HG03064 (cell line): Measurements from ENCODE around the gene LCE5A.
"Not testable (repeated sequence)": the region's sequence is repeated elsewhere in the genome, so short reads cannot be mapped to it uniquely, and the experiment has no call there.

Source experiments
- ATAC-seq: cut with Tn5 transposase; IDR thresholded peaks from one replicate; pipeline ENCODE4 v1.9.1; 2021; ENCODE audit warnings: low read depth; ENCODE audit not compliant: unreplicated experiment

LCE5A gene, protein sequence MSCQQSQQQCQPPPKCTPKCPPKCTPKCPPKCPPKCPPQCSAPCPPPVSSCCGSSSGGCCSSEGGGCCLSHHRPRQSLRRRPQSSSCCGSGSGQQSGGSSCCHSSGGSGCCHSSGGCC

GRCh38 chr1:152510503-152510902 lies at the start of gene LCE5A:
TSS of gene LCE5A (plus strand) at chr1:152510803. CDS start at chr1:152511535, 732 bp downstream.
- no peak for ATAC-seq

DNA sequence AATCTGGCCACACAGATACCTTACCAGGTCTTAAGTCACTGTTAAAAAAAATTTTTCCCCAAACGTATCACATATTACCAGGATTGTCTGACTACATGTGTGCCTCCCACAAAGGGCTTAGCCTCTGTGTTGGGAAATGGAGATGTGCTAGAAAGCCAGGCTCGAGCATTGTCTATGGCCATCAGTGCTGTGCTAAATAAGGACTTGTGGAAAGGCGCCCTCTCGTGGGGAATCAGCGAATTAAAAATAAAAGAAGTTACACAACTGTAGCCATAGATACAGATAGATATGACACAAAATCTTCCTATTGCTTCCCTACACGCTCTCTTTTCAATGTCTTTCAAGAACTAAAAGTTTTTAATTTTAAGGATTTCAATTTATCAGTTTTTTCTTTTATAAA lies 49.1 kb upstream of the LCE5A start:
- no peak for ATAC-seq

DNA sequence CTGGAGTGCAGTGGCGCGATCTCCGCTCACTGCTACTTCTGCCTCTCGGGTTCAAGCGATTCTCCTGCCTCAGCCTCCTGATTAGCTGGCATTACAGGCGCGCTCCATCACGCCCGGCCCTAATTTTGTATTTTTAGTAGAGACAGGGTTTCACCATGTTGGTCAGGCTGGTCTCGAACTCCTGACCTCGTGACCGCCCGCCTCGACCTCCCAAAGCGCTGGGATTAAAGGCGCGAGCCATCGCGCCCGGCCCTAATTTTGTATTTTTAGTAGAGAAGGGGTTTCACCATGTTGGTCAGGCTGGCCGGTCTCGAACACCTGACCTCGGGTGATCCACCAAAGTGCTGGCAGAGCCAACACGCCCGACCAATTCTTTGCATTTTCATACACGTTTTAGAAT lies 48.0 kb upstream of the LCE5A start:
- ATAC-seq: no peak

GRCh38 chr1:152466217-152466616 lies 44.4 kb upstream of the LCE5A start:
- ATAC-seq: no peak

- no peak for ATAC-seq
Observed at GRCh38 chr1:152473887-152474537, 36.6 kb upstream of the LCE5A start.

- no peak for ATAC-seq
Observed at GRCh38 chr1:152479792-152480595, 30.6 kb upstream of the LCE5A start.

- no peak for ATAC-seq
Observed at GRCh38 chr1:152481869-152482664, 28.5 kb upstream of the LCE5A start.

DNA sequence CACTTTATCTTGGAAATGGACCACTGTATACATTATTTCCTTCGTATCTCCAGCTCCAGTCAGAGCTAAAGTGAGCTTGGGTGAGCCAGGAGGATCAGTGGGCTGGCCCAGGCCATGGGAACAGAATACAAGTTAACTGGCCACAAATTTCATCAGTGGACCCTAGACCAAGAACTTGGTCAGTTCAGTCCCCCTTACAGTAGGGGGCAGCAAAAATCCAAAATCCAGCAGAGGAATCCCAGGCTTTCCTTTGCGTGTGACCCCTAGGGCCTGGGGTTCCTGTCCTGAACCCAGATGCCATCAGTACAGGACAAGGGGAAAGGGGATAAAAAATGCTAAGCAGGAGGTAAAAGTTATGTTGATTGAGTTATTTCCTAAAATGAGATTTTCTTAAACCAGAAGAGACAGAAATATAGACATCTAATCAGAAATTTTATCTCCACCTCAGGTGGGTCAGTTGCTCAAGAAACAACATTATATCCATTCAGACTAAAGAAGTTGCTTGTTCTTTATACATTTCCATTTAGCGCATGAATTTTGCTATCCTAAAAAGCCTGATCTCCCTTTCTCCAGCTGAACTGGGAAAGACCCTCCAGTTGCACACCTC lies 24.1 kb upstream of the LCE5A start:
- no peak for ATAC-seq

GRCh38 chr1:152487871-152488270 lies 22.7 kb upstream of the LCE5A start:
- ATAC-seq: no peak

GRCh38 chr1:152491537-152491936 lies 19.1 kb upstream of the LCE5A start:
- ATAC-seq: not testable (repeated sequence)

GRCh38 chr1:152495066-152495675 lies 15.4 kb upstream of the LCE5A start:
- no peak for ATAC-seq

DNA sequence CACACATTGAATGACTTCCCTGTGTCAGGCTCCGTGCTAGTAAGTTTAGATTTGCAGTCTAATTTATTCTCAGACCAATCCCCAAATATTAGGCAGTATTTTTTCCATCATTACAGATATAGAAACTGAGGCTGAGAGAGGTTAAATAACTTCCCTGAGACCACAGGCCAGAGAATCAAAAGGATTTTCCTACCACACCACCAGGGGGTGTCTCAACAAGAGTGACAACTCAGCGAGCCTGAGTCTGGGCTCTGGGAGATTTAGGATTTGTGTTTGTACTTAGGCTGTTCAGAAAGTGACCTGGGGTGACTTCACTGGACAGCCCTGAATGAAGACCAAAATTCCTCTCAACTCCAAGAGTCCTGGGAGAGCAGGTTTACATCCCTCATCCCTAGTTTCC lies 13.3 kb upstream of the LCE5A start:
- no peak for ATAC-seq

GRCh38 chr1:152501704-152502103 lies 8.9 kb upstream of the LCE5A start:
- ATAC-seq: no peak

DNA sequence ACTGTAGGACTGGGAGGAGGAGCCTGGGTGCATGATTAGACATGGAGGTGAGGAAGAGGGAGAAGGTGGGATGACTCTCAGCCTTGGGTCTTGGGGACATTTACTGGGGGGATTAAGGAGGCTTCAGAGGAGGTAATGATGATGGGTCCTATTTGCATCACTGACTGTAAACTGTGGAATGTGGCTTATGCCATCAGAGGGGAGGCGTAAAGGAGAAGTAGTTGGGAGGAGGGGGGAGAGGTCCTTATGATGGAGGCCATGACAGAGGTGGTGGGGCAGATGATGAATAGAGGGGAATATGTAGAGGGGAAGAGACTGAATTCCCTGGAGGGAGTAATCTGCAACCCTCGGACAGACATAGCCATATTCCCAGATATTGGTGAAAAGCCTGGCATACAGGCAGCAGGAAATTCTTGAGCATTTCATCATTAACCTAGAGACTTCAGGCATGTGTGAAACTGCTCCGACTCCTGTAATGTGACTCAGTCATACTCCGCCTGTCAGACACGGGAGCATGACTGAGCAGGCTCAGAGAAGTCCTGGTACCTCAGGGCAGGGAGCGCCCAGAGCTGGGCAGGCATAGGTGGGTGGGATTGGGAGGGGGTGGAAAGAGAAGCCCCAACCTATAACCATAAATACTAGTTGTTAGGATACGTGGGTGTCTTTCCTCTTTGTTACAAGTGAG lies 8.0 kb upstream of the LCE5A start:
- no peak for ATAC-seq

DNA sequence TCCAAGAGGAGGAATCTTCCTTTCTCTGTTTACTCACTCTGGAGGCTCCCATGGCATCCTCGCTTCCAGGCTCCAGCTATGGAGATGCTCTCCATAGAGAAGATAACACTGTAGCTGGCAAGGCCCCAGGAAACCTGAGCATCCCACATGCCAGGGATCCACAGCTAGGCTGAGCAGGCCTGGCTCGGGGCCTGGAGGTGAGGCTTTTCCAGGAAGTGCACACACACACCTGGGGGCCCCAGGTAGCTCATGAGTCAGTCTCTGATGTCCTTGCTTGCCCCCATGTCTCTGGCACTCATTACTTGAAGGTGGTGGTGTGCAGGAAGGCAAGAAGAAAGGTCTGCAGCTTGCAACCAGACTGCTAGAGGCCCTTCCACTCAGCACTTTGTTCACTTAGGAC lies 5.5 kb upstream of the LCE5A start:
- ATAC-seq: no peak

DNA sequence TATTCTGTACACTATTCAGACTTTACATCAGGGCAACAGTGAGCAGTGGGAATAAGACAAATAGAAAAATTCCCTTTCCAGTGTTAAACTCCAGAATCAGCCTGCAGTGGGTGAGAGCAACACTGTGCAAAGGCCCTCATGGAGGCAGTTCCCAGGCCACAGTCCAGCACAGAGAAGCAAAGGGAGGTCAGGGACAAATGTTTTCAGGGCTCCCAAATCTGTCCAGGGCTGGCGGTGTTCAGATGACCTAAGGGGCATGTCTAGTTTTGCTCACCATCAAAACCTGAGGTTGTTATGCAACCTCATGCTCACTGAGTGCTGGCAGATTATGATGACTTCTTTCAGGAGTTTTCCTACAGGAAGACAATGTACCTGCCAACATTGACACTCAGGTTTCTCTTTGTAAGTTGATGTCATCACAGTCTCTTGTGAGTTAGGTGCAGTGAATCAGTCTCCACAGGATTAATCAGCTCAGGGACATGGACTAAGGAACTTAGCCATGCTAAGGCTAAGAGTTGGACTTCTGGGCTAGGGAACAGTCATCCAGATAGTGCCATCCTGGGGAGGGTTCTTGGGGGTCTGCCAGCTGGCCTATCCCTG lies 3.6 kb upstream of the LCE5A start:
- ATAC-seq: no peak

- ATAC-seq: no peak
Observed at GRCh38 chr1:152511596-152511995, 993 bp downstream of the LCE5A start.

GRCh38 chr1:152513081-152513480 lies 2.5 kb downstream of the LCE5A start:
- no peak for ATAC-seq

DNA sequence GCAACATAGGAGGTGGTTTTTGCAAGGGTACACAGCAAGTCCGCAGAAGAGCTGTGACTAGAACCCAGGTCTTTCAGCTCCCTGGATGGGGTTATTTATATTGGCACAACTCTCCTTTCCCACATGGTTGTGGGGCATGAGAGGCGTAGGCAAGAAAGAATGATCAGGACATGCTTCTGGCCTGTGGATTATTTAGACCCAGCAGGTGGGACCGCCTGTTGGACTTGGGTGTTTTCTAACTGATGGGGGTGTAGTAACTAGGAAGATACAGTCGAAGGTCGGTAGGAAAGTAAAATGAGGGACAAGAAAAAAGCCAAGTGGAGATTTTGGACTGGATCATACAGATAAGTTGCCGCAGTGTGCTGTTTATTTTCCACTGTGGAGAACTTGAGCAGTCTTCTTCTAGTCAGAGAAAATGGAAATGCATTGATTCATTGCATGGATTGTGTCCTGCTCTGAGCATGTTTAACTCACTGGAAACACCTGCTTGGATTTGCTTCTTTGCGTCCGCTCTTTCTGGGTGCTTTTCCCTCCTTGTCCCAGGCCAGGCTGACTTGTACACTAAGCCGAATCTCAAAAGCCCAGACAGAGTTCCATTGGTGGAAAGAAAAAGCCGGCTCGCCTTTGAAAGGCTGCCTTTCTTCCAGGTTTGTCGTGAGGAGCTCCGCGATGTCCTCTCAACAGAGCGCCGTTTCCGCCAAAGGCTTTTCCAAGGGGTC lies 4.3 kb downstream of the LCE5A start:
- ATAC-seq: no peak
